ENCODE data around the gene CNTNAP5. TPM values are rescaled to one million over a fixed set of nuclear protein-coding genes. Genes with fewer than 3 reads are reported as not detected.

The CNTNAP5 gene
- total RNA-seq, 1 experiment from 2014 or later: 0.48 TPM

GRCh38 chr2:124689348-124689747 lies 664.3 kb downstream of the CNTNAP5 start:
- Histone ChIP-seq H2AK5ac (ENCODE audit: insufficient read length, low read length) (no peak overlapping the region), H3K9me3 (ENCODE audit: control insufficient read depth, low read depth, low read length) (no peaks in the 10 kb centered on the region), H3K27me3 (ENCODE audit: insufficient read depth, low read length) (no peaks in the 10 kb centered on the region), H3K4me2 (ENCODE audit: insufficient read depth, insufficient read length, low read length) (no peak overlapping the region), H3K23ac (ENCODE audit: insufficient read length, low read depth, low read length) (no peak overlapping the region), H3K56ac (ENCODE audit: insufficient read length, low read depth, low read length) (no peak overlapping the region), H3K79me2 (ENCODE audit: insufficient read depth, low read length) (no peaks in the 10 kb centered on the region; the same call in 1 of the 2 replicates), H3K79me1 (ENCODE audit: insufficient read depth, low read depth, low read length, poor library complexity, severe bottlenecking) (no peaks in the 10 kb centered on the region), H3K4ac (ENCODE audit: low read depth, low read length) (no peak overlapping the region), H3K18ac (ENCODE audit: insufficient read length, low read depth, low read length) (no peak overlapping the region), H3T11ph (ENCODE audit: low read length) (no peak overlapping the region), H2BK20ac (ENCODE audit: low read depth, low read length, poor library complexity, severe bottlenecking) (no peak overlapping the region), H2BK120ac (ENCODE audit: low read depth, low read length, poor library complexity, severe bottlenecking) (no peak overlapping the region), H4K8ac (replicated peaks; ENCODE audit: insufficient read length, low read depth, low read length) (no peak overlapping the region), H4K91ac (ENCODE audit: insufficient read length, low read depth, low read length) (no peak overlapping the region), H2BK5ac (ENCODE audit: insufficient read length, low read length) (no peak overlapping the region), H2BK12ac (ENCODE audit: insufficient read length, low read depth, low read length) (no peak overlapping the region), H3K23me2 (ENCODE audit: insufficient read length, low read depth, low read length, poor library complexity, severe bottlenecking) (no peaks in the 10 kb centered on the region), H3K14ac (ENCODE audit: insufficient read depth, low read length) (no peak overlapping the region), H3K9ac (ENCODE audit: extremely low read depth, insufficient read length, low read length) (no peak overlapping the region), H2BK15ac (ENCODE audit: low read depth, low read length) (no peak overlapping the region), H4K20me1 (ENCODE audit: control insufficient read depth, insufficient read depth, insufficient read length) (no peaks in the 10 kb centered on the region), H3K27ac (ENCODE audit: insufficient read length, low read depth, low read length) (no peak overlapping the region), H2AFZ (ENCODE audit: low read length) (no peak overlapping the region), H3K4me1 (ENCODE audit: insufficient read depth, low read length) (no peaks in the 10 kb centered on the region), H4K5ac (ENCODE audit: insufficient read length, low read depth, low read length) (no peak overlapping the region)
- H3K4me1 Mint-ChIP-seq: no peaks in the 10 kb centered on the region
- peaks cover 2 to 8% (median 5%) of the 10 kb centered on the region in 3 experiments; a peak in 1 of 7 replicates for H3K36me3 Mint-ChIP-seq (ENCODE audit: insufficient read depth in 1 of 3, low read depth in 3 of 3)
- no peak overlapping the region for H3K27ac Mint-ChIP-seq
- no peak overlapping the region for H3K4me3 Mint-ChIP-seq
- no CpG with 5 or more reads among the region's 3 CpGs for WGBS (ENCODE audit: extremely low coverage, insufficient read length, low lambda C conversion rate)
- H3K9me3 Mint-ChIP-seq: peaks cover 7 to 14% of the 10 kb centered on the region in 2 experiments; a peak in 4 of 5 replicates
- DNase-seq: no peak
- no peaks in the 10 kb centered on the region for H3K27me3 Mint-ChIP-seq (ENCODE audit: low read depth)
- no peak for TF ChIP-seq CTCF (conservative IDR thresholded peaks at IDR 0.05)
